ENCODE data around the gene REP15.
A peak's percentile ranks its signal among the peaks of the same experiment; 100 is the strongest.
"Not testable (repeated sequence)": the region's sequence is repeated elsewhere in the genome, so short reads cannot be mapped to it uniquely, and the experiment has no call there.

The REP15 gene

DNA sequence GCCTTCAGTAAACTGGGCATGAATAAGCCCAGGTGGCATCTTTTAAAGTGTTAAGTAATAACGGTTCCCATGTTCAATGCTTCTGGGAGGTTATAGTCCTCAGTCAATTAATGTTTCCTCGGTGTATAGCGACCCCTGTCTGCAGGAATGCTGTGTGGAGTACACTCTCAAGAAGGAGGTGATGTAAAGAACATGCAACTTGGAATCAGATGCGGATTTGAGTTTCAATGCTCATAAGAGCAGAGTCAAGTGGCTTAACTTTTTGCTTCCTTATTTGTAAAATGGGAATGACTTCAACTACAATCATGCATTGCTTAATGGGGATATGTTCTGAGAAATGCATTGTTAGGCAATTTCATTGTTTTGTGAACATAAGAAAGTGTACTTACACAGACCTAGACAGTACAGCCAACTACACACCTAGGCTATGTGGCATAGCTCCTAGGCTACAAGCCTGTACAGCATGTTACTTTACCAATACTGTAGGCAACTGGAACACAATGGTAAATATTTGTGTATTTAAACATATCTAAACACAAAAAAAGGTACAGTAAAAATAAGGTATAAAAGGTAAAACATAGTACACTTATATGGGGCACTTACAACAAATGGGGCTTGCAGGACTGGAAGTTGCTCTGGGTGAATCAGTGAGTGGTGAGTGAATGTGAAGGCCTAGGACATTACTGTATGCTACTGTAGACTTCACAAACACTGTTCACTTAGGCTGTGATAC is 7.6 kb downstream of the REP15 start:
- DNase-seq, result no peak

DNA sequence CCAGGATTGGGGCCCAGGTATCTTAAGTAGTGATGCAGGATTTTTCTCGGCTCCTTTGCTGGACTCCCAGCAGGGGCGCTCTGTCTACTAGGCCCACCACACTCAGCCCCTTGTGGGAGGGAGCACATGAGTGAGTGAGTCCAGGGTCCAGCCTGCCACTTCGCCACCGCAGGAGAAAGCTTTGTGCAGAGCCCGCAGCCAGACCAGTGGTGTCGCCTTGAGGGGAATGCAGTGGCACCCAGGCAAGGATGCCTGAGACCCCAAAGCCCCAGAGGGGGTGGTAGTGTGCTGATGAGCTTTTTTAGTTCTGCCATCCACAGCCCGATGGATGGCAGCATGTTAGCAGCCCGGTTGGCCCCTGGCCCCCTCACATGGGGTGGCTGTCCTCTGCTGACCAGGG is 9.0 kb downstream of the REP15 start:
- no peak for DNase-seq

DNA sequence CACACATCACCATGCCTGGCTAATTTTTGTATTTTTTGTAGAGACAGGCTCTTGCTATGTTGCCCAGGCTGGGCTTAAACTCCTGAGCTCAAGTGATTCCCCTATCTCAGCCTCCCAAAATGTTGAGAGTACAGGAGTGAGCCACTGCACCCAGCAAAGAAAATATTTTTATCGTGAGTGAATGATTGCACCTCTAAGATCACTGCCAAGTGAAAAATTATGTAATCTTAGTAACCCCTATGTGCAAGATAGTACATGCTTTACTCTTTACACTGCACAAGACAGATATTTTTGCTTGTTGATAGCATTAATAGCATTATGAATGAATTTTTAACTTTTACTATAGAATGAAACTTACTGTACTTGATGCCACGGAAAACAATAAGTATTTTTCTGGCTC is 11.0 kb downstream of the REP15 start:
- DNase-seq, result no peak

DNA sequence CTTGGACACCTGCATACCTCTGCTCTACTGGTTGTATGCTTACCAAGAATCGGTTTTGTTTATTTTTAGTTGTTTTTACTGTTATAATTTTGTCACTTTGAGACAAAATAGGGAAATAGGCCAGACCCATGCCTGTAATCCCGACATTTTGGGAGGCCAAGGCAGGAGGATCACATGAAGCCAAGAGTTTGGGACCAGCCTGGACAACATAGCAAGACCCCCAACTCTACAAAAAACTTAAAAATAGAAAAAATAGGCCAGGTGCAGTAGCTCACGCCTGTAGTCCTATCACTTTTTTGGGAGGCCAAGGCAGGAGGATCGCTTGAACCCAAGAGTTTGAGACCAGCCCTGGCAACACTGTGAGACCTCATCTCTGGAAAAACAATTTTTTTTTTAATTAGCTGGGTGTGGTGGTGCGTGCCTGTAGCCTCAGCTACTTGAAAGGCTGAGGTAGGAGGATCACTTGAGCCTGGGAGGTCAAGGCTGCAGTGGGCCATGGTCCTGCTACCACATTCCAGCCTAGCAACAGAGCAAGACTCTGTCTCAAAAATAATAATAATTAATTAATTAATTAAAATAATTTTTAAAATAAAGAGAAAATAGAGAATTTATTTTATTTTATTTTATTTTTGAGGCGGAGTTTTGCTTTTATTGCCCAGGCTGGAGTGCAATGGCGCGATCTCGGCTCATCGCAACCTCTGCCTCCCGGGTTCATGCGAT is 13.1 kb downstream of the REP15 start:
- no peak for DNase-seq

DNA sequence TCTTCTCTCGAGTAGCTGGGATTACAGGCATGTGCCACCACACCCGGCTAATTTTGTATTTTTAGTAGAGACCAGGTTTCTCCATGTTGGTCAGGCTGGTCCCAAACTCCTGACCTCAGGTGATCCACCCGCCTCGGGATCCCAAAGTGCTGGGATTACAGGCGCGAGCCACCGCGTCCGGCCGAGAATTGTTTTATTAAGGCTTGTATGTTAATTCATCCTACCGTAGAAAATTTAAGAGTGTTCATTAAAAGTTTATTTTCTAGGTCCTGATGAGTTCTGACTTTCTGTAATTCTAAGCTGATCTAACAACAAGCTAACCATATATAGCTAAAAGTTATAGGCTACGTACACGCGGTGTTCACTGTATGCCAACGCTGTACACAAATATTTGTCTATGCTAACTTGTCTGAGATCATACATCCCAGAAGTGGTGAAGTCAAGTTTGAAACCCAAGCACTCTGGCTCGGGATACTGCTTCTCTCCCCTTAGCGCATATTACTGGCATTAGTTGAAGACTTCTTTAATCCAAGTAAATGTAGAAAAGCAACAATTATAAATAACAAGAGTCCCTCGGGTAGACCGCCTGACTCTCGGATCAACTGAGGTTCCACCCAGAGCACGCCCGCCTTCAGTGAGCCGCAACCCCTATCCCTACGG is 13.8 kb downstream of the REP15 start:
- no peak for DNase-seq

DNA sequence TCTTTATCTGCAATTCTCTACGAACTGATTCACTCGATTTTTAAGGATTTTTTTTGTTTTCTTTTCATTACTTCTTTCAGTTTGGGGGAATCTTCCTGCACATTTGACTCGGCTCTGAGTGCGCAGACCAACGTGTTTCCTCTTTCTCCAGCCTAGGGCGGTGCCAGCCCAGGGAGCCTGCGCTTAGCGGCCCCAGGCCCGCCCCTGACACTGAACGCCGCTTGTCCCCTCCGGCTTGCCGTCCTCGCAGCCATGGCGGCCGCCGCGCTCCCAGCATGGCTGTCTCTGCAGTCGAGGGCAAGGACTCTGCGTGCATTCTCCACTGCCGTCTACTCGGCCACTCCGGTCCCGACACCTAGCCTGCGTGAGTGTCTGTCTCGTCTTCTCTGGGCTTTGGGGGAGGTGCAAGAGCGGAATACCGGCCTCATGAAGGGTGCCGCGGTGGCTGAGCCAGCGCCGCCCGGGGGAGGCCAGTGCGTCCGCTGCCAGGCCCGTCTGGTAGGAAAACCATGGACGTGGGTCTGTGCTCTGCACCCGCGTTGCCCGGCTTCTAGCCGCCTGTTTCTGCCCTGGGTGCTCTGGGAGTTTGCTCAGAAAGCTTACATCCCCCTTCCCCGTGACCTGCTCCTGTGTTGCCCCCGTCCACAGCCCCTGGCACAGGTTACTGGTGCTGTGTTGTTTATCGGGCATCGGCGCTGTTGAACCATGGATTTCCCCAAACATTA is 14.5 kb downstream of the REP15 start, which contains the start of gene MRPS35:
TSS of gene MRPS35 (plus strand) at position 241 of the 725 bp plus-strand sequence. CDS start at position 253, 12 bp downstream.
- DNase-seq, result peak; percentile 56

DNA sequence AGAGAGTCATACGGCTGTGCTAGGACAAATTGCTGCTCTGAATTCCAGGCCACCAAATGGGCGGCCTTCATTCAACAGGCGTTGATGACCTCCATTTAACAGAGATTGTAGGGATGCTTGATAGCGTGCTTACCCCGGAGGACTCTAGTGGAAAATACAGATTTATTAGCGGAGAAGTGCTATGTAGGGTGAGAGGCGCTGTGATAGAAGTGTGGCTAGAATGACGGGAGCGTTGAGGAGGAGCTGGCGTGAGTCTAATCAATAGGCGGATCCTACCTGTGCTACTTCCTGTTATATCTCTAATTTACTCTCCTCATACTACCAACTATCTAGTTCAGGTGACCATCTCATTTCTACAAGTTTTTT is 15.1 kb downstream of the REP15 start:
- DNase-seq, result no peak

DNA sequence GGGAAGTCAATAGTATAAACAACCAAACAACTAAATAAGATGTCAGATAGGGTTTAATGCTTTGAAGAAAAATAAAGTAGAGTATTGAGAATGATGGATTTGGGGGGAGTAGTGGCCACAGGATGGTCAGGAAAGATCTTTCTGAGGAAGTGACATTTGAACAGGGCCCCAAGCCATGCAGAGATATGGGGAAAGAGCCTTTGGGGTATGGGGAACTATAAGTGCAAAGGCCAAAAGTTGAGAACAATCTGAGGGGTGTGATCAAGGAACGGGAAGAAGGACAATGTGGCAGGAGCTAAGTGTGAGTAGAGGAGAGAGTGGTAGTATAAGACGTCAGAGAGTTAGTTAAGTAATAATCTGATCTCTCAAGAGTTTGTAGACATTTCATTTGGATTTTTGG is 15.7 kb downstream of the REP15 start:
- DNase-seq, result no peak

DNA sequence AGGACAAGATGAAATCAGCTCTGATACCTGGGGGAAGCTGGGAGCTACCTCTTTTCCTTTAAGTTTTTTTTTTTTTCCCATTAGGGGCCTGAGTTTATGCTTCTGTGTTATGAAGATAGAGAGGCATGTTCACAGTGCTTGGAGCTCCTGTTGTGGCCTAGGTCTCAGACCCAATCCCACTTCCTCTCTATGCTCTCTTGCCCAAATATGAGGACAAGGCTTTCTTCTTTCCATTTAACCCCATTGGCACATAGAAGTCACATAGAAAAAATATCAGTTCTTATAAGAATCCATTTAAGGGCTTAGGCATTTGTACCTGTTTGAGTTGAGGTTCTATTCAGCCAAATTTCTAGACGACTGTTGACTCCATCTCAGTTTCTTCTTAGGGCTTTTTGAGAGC is 27.0 kb downstream of the REP15 start:
- DNase-seq, result no peak

DNA sequence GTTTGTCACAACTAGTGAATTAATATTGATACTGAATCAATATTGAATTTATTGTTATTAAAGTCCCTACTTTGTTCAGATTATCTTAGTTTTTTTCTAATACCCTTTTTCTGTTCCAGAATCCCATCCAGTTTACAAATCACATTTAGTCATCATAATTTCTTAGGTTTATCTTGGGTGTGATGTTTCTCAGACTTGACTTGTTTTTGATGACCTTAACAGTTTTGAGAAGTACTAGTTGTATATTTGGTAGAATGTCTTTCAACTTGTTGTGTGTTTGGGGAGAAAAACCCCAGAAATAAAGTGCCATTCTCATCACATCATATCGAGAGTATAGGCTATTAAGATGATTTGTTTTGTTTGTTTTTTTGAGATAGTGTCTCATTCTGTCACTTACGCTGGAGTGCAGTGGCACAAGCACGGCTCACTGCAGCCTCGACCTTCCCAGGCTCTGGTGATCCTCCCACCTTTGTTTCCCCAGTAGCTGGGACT is 33.9 kb downstream of the REP15 start:
- no peak for DNase-seq

DNA sequence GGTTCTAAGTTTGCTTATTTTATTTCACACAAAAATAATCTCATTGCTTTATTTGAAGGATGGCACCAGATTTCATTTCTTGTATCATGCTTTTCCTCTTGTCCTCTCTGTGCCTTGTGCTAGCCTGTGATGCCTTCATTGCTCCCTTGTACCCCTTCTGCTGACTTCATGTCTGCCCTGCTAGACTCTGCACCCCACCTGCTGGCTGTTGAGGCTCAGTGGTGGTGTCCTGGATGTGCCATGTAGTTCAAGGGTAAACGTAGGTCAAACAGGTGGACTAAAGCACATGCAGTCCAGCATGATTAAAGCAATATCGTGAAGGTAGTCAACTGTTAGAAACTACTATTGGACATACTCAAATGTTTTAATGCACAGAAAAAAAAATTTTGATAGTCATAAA is 36.0 kb downstream of the REP15 start:
- DNase-seq, result no peak

DNA sequence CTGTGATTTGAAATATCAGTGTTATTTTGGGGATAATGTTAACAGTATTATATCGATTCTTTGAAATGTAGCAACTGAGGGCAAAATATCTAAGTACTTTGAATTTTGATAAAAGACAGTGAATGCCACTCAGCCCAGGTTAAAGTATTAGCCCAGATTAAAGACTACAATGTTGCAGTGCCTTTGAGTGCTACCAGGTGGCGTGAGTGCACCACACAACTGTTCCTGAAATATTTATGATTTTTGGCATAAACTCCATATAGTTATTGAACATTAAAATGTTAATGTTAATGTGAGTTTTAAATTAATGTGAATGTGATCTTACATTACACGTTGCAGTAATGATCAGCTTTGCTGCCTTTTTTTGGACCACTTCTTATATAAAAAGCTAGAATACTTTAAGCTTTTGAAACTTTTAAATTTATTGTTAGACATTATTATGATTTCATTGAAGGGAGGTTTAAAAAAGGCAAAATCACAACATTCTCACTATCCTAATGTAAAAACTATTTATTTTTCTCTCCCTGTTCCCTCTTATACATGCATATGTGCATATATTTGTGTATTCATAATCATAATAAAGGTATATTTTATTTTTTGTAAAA is 36.9 kb downstream of the REP15 start:
- DNase-seq, result no peak

DNA sequence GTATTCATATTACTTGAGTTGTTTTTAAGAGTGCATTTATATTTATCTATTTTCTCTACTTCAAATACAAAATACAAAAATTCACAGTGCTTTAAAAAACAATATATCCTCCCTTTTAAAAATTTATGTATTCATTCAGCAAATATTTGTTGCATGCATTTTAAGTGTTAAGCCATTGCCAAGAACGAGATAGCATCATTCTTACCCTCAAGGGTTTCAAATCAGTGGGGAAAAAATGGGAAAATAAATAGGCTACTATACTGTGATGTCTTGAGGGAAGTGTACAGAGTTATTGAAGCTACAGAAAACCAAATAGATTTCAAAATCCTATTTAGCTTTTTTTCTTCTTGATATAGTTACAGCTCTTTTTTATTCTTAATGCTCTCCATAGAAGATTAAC is 37.5 kb downstream of the REP15 start:
- no peak for DNase-seq

DNA sequence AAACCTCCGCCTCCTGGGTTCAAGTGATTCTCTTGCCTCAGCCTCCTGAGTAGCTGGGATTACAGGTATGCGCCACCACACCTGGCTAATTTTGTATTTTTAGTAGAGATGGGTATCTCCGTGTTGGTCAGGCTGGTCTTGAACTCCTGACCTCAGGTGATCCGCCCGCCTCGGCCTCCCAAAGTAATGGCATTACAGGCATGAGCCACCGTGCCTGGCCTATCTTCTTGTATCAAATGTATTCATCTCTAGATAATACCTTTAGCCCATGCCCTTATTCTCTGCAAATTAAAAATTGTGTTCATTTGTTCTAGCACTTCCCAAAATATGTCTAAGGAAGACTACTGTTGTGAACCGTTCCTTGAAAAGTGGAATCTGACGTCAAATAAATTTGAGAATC is 38.1 kb downstream of the REP15 start:
- not testable (repeated sequence) for DNase-seq

DNA sequence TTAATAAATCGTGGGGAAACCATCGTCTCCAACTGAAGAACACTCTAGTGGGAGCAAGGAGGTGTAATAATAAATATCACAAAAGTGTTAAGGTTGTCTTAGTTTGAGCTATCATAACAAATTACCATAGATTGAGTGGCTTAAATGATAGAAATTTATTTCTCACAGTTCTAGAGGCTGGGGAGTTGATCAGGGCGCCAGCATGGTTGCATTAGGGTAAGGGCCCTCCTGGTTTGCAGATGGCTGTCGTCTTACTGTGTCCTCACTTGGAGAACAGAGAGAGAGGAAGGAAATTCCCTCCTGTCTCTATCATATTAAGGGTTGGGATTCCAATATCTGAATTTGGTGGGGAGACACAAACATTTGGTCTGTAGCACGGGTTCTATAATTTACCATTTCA is 47.4 kb downstream of the REP15 start:
- DNase-seq, result no peak

DNA sequence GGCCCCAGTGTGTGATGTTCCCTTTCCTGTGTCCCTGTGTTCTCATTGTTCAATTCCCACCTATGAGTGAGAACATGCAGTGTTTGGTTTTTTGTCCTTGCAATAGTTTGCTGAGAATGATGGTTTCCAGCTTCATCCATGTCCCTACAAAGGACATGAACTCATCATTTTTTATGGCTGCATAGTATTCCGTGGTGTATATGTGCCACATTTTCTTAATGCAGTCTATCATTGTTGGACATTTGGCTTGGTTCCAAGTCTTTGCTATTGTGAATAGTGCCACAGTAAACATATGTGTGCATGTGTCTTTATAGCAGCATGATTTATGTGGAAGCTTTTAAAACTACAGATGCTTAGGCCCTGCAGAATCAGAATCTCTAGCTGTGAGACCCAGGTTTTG is 49.5 kb downstream of the REP15 start:
- not testable (repeated sequence) for DNase-seq
